Neural progenitor cell (in vitro differentiated cells): ENCODE measurements around the gene TMPRSS9. TPM values are rescaled to one million over a fixed set of nuclear protein-coding genes. Genes with fewer than 3 reads are reported as not detected.
"Not testable (repeated sequence)": the region's sequence is repeated elsewhere in the genome, so short reads cannot be mapped to it uniquely, and the experiment has no call there.

Source experiments
- DNase-seq: peaks from one replicate; pipeline ENCODE4 v3.0.0-alpha.2; 2016; ENCODE audit warnings: low spot score
- H2AFZ ChIP-seq: fragments of 200-600 bp; sonication (generic); replicated peaks from 2 replicates; pipeline ENCODE4 v1.6.1; 2016; ENCODE audit warnings: antibody characterized with exemption
- H3F3A ChIP-seq: fragments of 200-600 bp; sonication (generic); 2 replicates; pipeline ENCODE4 v1.6.1; 2016; ENCODE audit warnings: antibody characterized with exemption, low read depth
- H3K27ac ChIP-seq: fragments of 200-600 bp; sonication (generic); 2 replicates; pipeline ENCODE4 v1.5.1; 2016; ENCODE audit warnings: mild to moderate bottlenecking
- H3K27me3 ChIP-seq: fragments of 200-600 bp; sonication (generic); 2 replicates; pipeline ENCODE4 v1.6.1; 2016; ENCODE audit warnings: mild to moderate bottlenecking, moderate library complexity
- H3K36me3 ChIP-seq: fragments of 200-600 bp; sonication (generic); 2 replicates; pipeline ENCODE4 v1.5.1; 2016
- H3K4me1 ChIP-seq: fragments of 200-600 bp; sonication (generic); 2 replicates; pipeline ENCODE4 v1.6.1; 2016; ENCODE audit warnings: mixed run types
- H3K4me2 ChIP-seq: fragments of 200-600 bp; sonication (generic); 2 replicates; pipeline ENCODE4 v1.6.1; 2016
- H3K4me3 ChIP-seq: fragments of 200-600 bp; sonication (generic); 2 replicates; pipeline ENCODE4 v1.5.1; 2016
- H3K79me2 ChIP-seq: fragments of 200-600 bp; sonication (generic); 2 replicates; pipeline ENCODE4 v1.6.1; 2016; ENCODE audit warnings: low read depth
- H3K9ac ChIP-seq: fragments of 200-600 bp; sonication (generic); 2 replicates; pipeline ENCODE4 v1.6.1; 2016
- H3K9me3 ChIP-seq: fragments of 200-600 bp; sonication (generic); 2 replicates; pipeline ENCODE4 v1.5.1; 2016; ENCODE audit warnings: low read depth
- H4K20me1 ChIP-seq: fragments of 200-600 bp; sonication (generic); 2 replicates; pipeline ENCODE4 v1.6.1; 2016; ENCODE audit warnings: low read depth
- H3K27ac Mint-ChIP-seq: 3 replicates; pipeline ENCODE4 v1.8.0; 2021; ENCODE audit warnings: mixed read lengths
- H3K27me3 Mint-ChIP-seq: 2 replicates; pipeline ENCODE4 v1.8.0; 2022; ENCODE audit warnings: low read depth, mild to moderate bottlenecking, inconsistent platforms, moderate library complexity, mixed read lengths; ENCODE audit not compliant: insufficient read depth
- H3K36me3 Mint-ChIP-seq: 3 replicates; pipeline ENCODE4 v1.8.0; 2021; ENCODE audit warnings: mixed read lengths
- H3K4me1 Mint-ChIP-seq: 3 replicates; pipeline ENCODE4 v1.8.0; 2021; ENCODE audit warnings: mixed read lengths
- H3K4me3 Mint-ChIP-seq: 3 replicates; pipeline ENCODE4 v1.8.0; 2021; ENCODE audit warnings: mild to moderate bottlenecking, moderate library complexity, mixed read lengths
- H3K9me3 Mint-ChIP-seq: 3 replicates; pipeline ENCODE4 v1.8.0; 2020; ENCODE audit warnings: mixed read lengths
- CTCF ChIP-seq: fragments of 200-600 bp; sonication (generic); IDR thresholded peaks from 2 replicates; pipeline ENCODE4 v1.5.1; 2017; ENCODE audit warnings: antibody characterized with exemption, mild to moderate bottlenecking
- EZH2 ChIP-seq: fragments of 200-600 bp; sonication (generic); IDR thresholded peaks from 2 replicates; pipeline ENCODE4 v1.6.1; 2017; ENCODE audit warnings: antibody characterized with exemption, mild to moderate bottlenecking, moderate library complexity
- EZH2phosphoT487 ChIP-seq: fragments of 200-600 bp; sonication (generic); IDR thresholded peaks from 2 replicates; pipeline ENCODE4 v1.6.1; 2017; ENCODE audit warnings: antibody characterized with exemption
- total RNA-seq: library from RNA; depleted of rRNA; stranded (reverse); fragments of >200 nt; gene quantifications from 2 replicates; pipeline ENCODE4 v1.2.3, GENCODE V29; 2015; ENCODE audit warnings: low replicate concordance

Gene TMPRSS9
- total RNA-seq, 1 donor from 2014 or later: not detected

GRCh38 chr19:2345794-2346663 lies 14.0 kb upstream of the TMPRSS9 start:
- no peaks in the 10 kb centered on the region for H3K4me1 Mint-ChIP-seq
- Histone ChIP-seq H3K4me3 (no peak overlapping the region), H2AFZ (no peak overlapping the region), H3K79me2 (no peaks in the 10 kb centered on the region), H3K9ac (no peak overlapping the region), H3K9me3 (no peaks in the 10 kb centered on the region), H3K4me2 (no peak overlapping the region), H3K4me1 (no peaks in the 10 kb centered on the region), H3K36me3 (no peaks in the 10 kb centered on the region), H3K27me3 (no peaks in the 10 kb centered on the region), H3K27ac (no peak overlapping the region), H3F3A (no peaks in the 10 kb centered on the region), H4K20me1 (peaks cover 2% of the 10 kb centered on the region)
- no peak overlapping the region for H3K4me3 Mint-ChIP-seq
- no peak overlapping the region for H3K27ac Mint-ChIP-seq
- H3K27me3 Mint-ChIP-seq: peaks cover 3% of the 10 kb centered on the region
- H3K9me3 Mint-ChIP-seq: no peaks in the 10 kb centered on the region
- no peak for DNase-seq
- peaks cover 4% of the 10 kb centered on the region for H3K36me3 Mint-ChIP-seq
- TF ChIP-seq EZH2phosphoT487: no peak
- no peak for TF ChIP-seq CTCF
- no peak for TF ChIP-seq EZH2

GRCh38 chr19:2349818-2350217 lies 10.2 kb upstream of the TMPRSS9 start:
- H3K36me3 Mint-ChIP-seq, H3K4me3 ChIP-seq, H3K9me3 ChIP-seq, H3K79me2 ChIP-seq, H3K9me3 Mint-ChIP-seq, H3K4me1 Mint-ChIP-seq, H3K4me1 ChIP-seq, H3K4me3 Mint-ChIP-seq, H3K9ac ChIP-seq, H3K27ac Mint-ChIP-seq, H3K27me3 ChIP-seq, H3K36me3 ChIP-seq, H4K20me1 ChIP-seq, H3F3A ChIP-seq, DNase-seq, H2AFZ ChIP-seq, H3K4me2 ChIP-seq, H3K27ac ChIP-seq, H3K27me3 Mint-ChIP-seq: not testable (repeated sequence)

- H3K4me1 ChIP-seq: no peaks in the 10 kb centered on the region
- Mint-ChIP-seq H3K36me3 (peaks cover 2% of the 10 kb centered on the region), H3K9me3 (no peaks in the 10 kb centered on the region), H3K27me3 (no peaks in the 10 kb centered on the region), H3K27ac (no peak overlapping the region), H3K4me1 (no peaks in the 10 kb centered on the region), H3K4me3 (no peak overlapping the region)
- peaks cover 4% of the 10 kb centered on the region for H3F3A ChIP-seq
- no peak overlapping the region for H3K4me2 ChIP-seq
- no peaks in the 10 kb centered on the region for H3K27me3 ChIP-seq
- DNase-seq: no peak
- H3K36me3 ChIP-seq: no peaks in the 10 kb centered on the region
- H3K9me3 ChIP-seq: no peaks in the 10 kb centered on the region
- no peak overlapping the region for H2AFZ ChIP-seq
- no peak overlapping the region for H3K27ac ChIP-seq
- TF ChIP-seq EZH2phosphoT487: no peak
- TF ChIP-seq EZH2: no peak
- no peak for TF ChIP-seq CTCF
- no peaks in the 10 kb centered on the region for H3K79me2 ChIP-seq
- no peaks in the 10 kb centered on the region for H4K20me1 ChIP-seq
- H3K4me3 ChIP-seq: no peak overlapping the region
- no peak overlapping the region for H3K9ac ChIP-seq
Observed at GRCh38 chr19:2350656-2351055, 9.4 kb upstream of the TMPRSS9 start.

GRCh38 chr19:2351591-2351990 lies 8.5 kb upstream of the TMPRSS9 start:
- Histone ChIP-seq H3F3A (peaks cover 10% of the 10 kb centered on the region), H3K4me2 (no peak overlapping the region), H4K20me1 (no peaks in the 10 kb centered on the region), H3K4me3 (no peak overlapping the region), H3K27me3 (no peaks in the 10 kb centered on the region), H3K9me3 (no peaks in the 10 kb centered on the region), H3K36me3 (no peaks in the 10 kb centered on the region), H3K9ac (no peak overlapping the region), H3K79me2 (no peaks in the 10 kb centered on the region), H3K27ac (no peak overlapping the region), H2AFZ (no peak overlapping the region), H3K4me1 (no peaks in the 10 kb centered on the region)
- Mint-ChIP-seq H3K27me3 (peaks cover 5% of the 10 kb centered on the region), H3K36me3 (no peaks in the 10 kb centered on the region), H3K9me3 (no peaks in the 10 kb centered on the region), H3K4me3 (no peak overlapping the region), H3K27ac (no peak overlapping the region), H3K4me1 (no peaks in the 10 kb centered on the region)
- no peak for TF ChIP-seq EZH2phosphoT487
- no peak for TF ChIP-seq EZH2
- TF ChIP-seq CTCF: no peak
- DNase-seq: no peak
